Measurements from ENCODE around the gene COL21A1. TPM values are rescaled to one million over a fixed set of nuclear protein-coding genes. Genes with fewer than 3 reads are reported as not detected.
A peak's percentile ranks its signal among the peaks of the same experiment; 100 is the strongest.

The COL21A1 gene
- total RNA-seq, 1 donor from 2014 or later = 20.0 TPM

GRCh38 chr6:56250266-56250665 is 2.9 kb upstream of the COL21A1 start:
- ATAC-seq = no peak
- intact Hi-C loops (cut with DNase I) = no loop called here
- DNase-seq (ENCODE audit: missing footprints) = no peak

- no peak for ATAC-seq
- intact Hi-C loops (cut with DNase I) = no loop called here
Measured at GRCh38 chr6:56247654-56248122, 308 bp upstream of the COL21A1 start.

DNA sequence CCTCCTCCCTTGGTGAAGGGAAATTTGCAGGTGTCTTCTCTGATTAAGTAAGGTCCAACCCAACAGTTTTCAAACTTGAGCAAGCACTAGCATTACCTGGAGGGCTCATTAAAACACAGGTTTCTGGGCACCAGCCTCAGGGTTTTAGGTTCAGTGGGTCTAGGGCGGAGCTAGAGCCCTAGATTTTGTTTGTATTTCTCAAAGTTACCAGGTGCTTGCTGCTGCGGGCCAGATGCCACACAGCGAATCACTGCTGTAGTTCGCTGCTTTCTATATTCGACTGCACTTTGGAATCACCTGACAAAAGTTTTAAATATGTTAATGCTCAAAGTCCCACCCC is 869 bp downstream of the COL21A1 start:
- intact Hi-C loops (cut with DNase I) = no loop called here
- DNase-seq (ENCODE audit: missing footprints) (no peak), ATAC-seq (no peak)

More at GRCh38 chr6:56247654-56248122, 308 bp upstream of the COL21A1 start:
- no peak for DNase-seq (ENCODE audit: missing footprints)

DNA sequence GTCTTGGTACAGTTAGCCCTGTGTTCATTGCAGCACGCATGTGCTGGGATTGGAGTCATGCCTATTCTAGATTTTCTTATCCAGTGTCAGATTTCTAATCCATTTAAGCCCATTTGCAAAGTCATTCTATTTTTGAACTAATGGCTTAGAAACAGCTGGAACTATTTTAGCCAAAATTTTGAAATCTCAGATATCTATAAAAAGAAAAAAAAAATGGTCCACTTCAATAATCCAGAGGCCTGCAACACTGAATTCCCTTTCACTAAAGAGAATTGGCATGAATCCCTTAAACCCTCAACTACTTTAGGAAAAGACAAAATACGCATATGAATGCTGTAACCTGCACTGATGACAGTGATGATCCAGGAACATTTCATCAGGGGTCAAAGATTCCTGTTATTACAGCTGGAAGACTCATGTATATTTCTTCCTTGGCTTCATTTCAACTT is 1.5 kb downstream of the COL21A1 start:
- DNase-seq (ENCODE audit: missing footprints) = no peak
- peak; percentile 61 for ATAC-seq
- intact Hi-C loops (cut with DNase I) = no loop called here

- no peak for DNase-seq (ENCODE audit: missing footprints)
- intact Hi-C loops (cut with DNase I) = no loop called here
- ATAC-seq = no peak
Measured at GRCh38 chr6:56244528-56245253, 2.7 kb downstream of the COL21A1 start.

DNA sequence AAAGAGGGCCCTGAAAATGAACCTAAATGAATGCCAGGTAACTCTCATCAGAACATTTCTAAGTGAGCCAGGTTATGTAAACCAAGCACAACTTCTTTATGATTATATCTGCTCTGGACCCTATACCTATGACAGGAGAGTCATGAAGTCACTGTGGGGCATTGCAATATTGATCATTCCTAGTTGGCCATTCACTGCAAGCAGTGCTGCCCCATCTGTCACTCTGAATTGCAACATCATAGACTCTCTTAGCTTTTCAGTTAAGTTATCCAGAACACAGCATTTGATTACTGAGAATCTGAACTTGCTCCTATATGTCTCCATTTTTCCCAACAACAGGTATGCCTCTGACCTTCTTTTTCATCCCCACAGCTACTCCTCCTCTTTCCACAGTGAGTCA is 3.3 kb downstream of the COL21A1 start:
- ATAC-seq (no peak), DNase-seq (ENCODE audit: missing footprints) (no peak)
- intact Hi-C loops (cut with DNase I) = no loop called here

- no peak for ATAC-seq
- intact Hi-C loops (cut with DNase I) = no loop called here
- no peak for DNase-seq (ENCODE audit: missing footprints)
Measured at GRCh38 chr6:56243518-56244070, 3.8 kb downstream of the COL21A1 start.

GRCh38 chr6:56242346-56242745 is 5.0 kb downstream of the COL21A1 start:
- no peak for ATAC-seq
- intact Hi-C loops (cut with DNase I) = no loop called here
- DNase-seq (ENCODE audit: missing footprints) = no peak

GRCh38 chr6:56241124-56241802 is 6.1 kb downstream of the COL21A1 start:
- intact Hi-C loops (cut with DNase I) = no loop called here
- ATAC-seq = no peak
- DNase-seq (ENCODE audit: missing footprints) = no peak

DNA sequence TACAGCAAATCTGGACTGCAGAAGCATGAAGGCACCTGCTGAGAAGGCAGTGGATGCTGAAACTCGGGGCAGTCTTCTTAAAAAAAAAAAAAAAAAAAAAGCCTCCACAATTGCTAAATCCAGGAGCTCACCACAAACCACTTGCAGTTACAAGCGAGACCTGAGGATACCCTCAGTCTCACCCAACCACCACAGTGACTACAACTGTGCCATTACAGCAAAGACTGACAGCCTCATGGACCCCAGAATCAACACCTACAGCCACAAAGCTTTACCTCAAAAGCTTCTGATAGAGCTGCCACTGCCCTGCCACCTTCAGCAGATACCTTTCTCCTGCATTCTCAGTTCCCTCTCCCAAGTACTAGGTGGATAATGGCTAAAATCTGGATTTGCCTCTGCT is 9.0 kb downstream of the COL21A1 start:
- intact Hi-C loops (cut with DNase I) = no loop called here
- DNase-seq (ENCODE audit: missing footprints) (no peak), ATAC-seq (no peak)

DNA sequence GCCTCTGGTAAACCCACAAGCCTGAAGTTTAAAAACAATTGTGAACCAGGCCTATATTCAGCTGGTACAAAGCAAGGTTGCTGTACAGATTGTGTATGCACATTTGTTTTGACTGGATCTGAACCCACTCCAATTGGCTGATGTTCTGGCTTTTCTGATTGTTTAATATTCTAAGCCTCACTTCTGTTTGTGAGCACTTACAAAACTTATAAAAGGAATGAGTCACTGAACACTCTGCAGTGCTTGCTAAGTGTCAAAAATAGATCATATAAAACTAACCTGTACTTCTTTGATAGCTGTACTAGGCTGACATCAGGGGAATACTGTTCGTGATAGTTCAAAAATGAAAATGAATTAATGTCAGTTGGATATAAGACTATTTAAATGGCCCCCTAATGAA is 12.1 kb downstream of the COL21A1 start:
- intact Hi-C loops (cut with DNase I) = no loop called here
- no peak for DNase-seq (ENCODE audit: missing footprints)
- ATAC-seq = no peak

DNA sequence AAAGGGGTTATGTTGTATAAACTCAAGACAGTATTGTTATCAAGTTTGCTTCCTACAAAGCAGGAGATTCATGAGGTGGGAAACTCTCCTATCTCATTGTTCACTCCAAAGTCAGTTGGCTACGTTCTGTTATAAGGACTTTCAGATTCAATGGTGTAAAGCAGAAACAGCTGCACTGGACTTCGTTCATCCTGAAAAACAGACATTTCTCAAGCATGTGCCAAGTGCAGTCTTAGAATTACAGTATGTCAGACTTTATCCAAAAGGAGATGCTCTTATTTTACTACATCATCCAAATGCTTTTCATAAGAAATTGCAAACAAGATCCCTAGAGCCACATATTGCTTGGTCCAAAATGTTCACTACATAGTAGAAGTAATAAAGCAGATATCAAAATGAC is 14.9 kb downstream of the COL21A1 start:
- intact Hi-C loops (cut with DNase I) = no loop called here
- ATAC-seq (no peak), DNase-seq (ENCODE audit: missing footprints) (no peak)

DNA sequence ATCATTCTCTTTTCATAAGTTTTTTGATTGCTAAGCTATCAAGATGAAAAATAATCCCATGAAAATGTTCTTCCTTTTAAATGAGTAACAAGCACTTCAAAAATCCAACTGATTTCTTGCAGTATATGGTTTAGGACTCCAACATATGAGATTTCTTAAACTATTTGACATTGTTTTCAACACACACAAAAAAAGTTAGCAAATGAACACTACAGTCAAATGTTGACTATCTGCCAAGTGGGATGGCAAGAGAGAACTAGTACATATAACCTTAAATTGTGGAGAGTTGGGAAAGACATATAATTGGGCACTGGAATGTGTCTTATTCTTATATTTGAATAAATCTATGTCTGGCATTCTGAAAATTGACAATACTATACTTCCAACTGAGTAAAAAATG is 15.6 kb downstream of the COL21A1 start:
- ATAC-seq = no peak
- intact Hi-C loops (cut with DNase I) = no loop called here
- no peak for DNase-seq (ENCODE audit: missing footprints)

DNA sequence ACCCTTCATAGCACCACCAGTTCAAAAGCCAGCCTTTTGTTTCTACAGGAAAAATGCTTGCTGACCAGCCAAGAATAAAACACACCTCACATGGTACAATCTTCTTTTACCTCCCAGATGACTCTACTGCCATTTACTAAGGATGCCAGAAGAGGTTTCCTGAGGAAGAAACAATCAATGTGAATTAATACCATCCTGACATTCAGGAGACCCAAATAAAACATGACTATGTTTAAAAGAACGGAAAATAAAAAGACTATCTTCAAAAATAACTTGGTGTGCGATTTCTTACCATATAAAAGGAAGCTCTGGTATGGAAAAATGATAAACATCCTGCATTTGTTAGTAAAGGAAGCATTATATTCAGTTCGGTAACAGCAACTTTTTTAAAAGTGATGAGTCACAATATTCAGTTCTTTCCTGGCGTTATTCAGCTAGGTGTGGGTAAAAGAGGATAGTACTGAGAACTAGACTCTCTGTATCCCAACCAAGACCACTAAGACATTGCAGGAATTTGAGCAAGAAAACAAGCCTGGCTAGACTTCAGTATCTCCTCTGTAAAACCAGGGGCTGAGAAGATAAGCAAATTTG is 16.3 kb downstream of the COL21A1 start:
- intact Hi-C loops (cut with DNase I) = no loop called here
- no peak for ATAC-seq
- DNase-seq (ENCODE audit: missing footprints) = no peak

- no peak for DNase-seq (ENCODE audit: missing footprints)
- intact Hi-C loops (cut with DNase I) = no loop called here
- no peak for ATAC-seq
Measured at GRCh38 chr6:56227071-56227879, 20.1 kb downstream of the COL21A1 start.

DNA sequence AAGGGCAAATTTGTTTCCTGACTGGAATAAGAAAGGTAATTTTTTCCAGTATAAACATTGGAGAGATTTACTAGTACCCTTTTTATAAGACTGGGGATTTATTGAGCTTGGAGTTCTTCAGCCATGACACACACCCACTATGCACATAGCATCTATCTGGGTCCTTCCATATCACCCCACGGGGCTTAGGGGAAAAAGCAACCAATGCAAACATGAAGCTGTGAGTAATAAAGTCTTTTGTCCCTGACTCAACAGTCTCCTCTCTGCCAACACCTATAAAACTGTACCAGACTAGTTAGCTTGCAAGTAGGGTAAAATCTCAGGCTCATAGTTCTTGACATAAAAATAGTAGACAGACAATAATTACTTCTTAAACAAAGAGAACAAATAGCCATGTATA is 23.4 kb downstream of the COL21A1 start:
- ATAC-seq = no peak
- intact Hi-C loops (cut with DNase I) = no loop called here

DNA sequence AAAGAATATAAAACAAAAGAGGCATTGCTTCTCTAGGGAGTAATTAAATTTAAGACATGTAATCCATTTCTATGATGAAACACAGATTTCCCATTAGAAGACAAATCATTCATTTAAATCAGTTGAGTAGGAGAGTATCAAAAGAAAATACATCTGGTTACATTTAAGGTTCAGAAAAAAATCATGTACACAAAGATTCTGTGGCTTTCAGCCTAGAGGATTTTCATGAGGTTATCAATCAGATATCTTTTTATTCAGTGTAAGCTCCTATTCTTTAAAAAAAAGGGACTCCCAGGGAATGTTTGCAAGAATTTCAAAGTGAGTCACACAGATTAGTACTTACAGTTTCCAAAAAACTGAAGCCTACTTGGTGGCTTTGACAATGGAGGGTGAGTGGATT is 24.9 kb downstream of the COL21A1 start:
- intact Hi-C loops (cut with DNase I) = no loop called here
- ATAC-seq = no peak
- no peak for DNase-seq (ENCODE audit: missing footprints)

More for the DNA sequence above, 23.4 kb downstream of the COL21A1 start:
- DNase-seq (ENCODE audit: missing footprints) = no peak

DNA sequence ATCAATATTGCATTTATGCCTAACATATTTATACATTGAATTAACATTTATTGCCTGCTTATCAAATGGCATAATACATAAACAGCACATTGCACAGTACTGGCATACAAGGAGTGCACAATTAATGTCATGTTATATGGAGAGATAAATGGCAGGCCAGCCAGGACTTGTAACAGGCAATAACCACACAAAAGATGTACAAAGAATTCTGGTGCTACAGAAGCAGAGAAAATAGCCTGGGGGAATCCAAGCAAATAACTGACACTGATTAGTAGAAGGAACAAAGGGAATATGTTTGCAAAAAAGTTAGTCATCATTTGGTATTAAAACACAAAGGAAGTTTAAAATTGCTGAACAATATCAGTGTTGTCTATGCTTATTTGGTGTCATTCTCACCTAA is 27.3 kb downstream of the COL21A1 start:
- intact Hi-C loops (cut with DNase I) = no loop called here
- ATAC-seq = no peak
- no peak for DNase-seq (ENCODE audit: missing footprints)

GRCh38 chr6:56214703-56215101 is 32.7 kb downstream of the COL21A1 start:
- intact Hi-C loops (cut with DNase I) = no loop called here
- DNase-seq (ENCODE audit: missing footprints) (no peak), ATAC-seq (no peak)
